ENCODE measurements around the gene TEX52. TPM values are rescaled to one million over a fixed set of nuclear protein-coding genes. Genes with fewer than 3 reads are reported as not detected.

The TEX52 gene
- total RNA-seq, 1 donor from 2014 or later: not detected

GRCh38 chr12:2835691-2836403 lies 21.0 kb downstream of the TEX52 start:
- no peak for DNase-seq (ENCODE audit: low spot score)
- intact Hi-C loops (cut with micrococcal nuclease): no loop called here

GRCh38 chr12:2834581-2835491 lies 22.0 kb downstream of the TEX52 start, which contains the start of gene NRIP2:
NRIP2 (minus strand) TSS chr12:2835035; CDS start chr12:2834983, 52 bp downstream.
- no peaks in the 10 kb centered on the region for H3K9me3 Mint-ChIP-seq
- intact Hi-C loops (cut with micrococcal nuclease): no loop called here
- DNase-seq (ENCODE audit: low spot score): no peak
- peaks cover 22% of the 10 kb centered on the region for H3K36me3 Mint-ChIP-seq (ENCODE audit: low read depth)
- no peak within 1 kb of the TSS for H3K4me3 Mint-ChIP-seq (ENCODE audit: low read depth)
- H3K27ac Mint-ChIP-seq: no peak within 1 kb of the TSS
- peaks cover 2% of the 10 kb centered on the region for H3K4me1 Mint-ChIP-seq (ENCODE audit: low read depth)
- H3K27me3 Mint-ChIP-seq (ENCODE audit: low read depth): no peaks in the 10 kb centered on the region

More at GRCh38 chr12:2835691-2836403, 21.0 kb downstream of the TEX52 start:
- H3K4me3 Mint-ChIP-seq (ENCODE audit: low read depth): no peak overlapping the region
- H3K27me3 Mint-ChIP-seq (ENCODE audit: low read depth): no peaks in the 10 kb centered on the region
- H3K27ac Mint-ChIP-seq: no peak overlapping the region
- H3K36me3 Mint-ChIP-seq (ENCODE audit: low read depth): peaks cover 22% of the 10 kb centered on the region
- peaks cover 2% of the 10 kb centered on the region for H3K4me1 Mint-ChIP-seq (ENCODE audit: low read depth)
- no peaks in the 10 kb centered on the region for H3K9me3 Mint-ChIP-seq

GRCh38 chr12:2833810-2834209 lies 23.0 kb downstream of the TEX52 start:
- intact Hi-C loops (cut with micrococcal nuclease): no loop called here
- no peak for DNase-seq (ENCODE audit: low spot score)
- Mint-ChIP-seq H3K36me3 (ENCODE audit: low read depth) (peaks cover 24% of the 10 kb centered on the region), H3K27me3 (ENCODE audit: low read depth) (no peaks in the 10 kb centered on the region), H3K4me3 (ENCODE audit: low read depth) (no peak overlapping the region), H3K9me3 (no peaks in the 10 kb centered on the region), H3K4me1 (ENCODE audit: low read depth) (no peaks in the 10 kb centered on the region), H3K27ac (no peak overlapping the region)

- no peak for DNase-seq (ENCODE audit: low spot score)
- no peaks in the 10 kb centered on the region for H3K9me3 Mint-ChIP-seq
- H3K36me3 Mint-ChIP-seq (ENCODE audit: low read depth): peaks cover 26% of the 10 kb centered on the region
Observed at GRCh38 chr12:2833327-2833726, 23.5 kb downstream of the TEX52 start.

GRCh38 chr12:2832550-2833127 lies 24.2 kb downstream of the TEX52 start:
- intact Hi-C loops (cut with micrococcal nuclease): no loop called here
- Mint-ChIP-seq H3K27me3 (ENCODE audit: low read depth) (no peaks in the 10 kb centered on the region), H3K4me3 (ENCODE audit: low read depth) (no peak overlapping the region), H3K4me1 (ENCODE audit: low read depth) (no peaks in the 10 kb centered on the region), H3K36me3 (ENCODE audit: low read depth) (peaks cover 25% of the 10 kb centered on the region), H3K27ac (no peak overlapping the region), H3K9me3 (no peaks in the 10 kb centered on the region)
- no peak for DNase-seq (ENCODE audit: low spot score)

More at GRCh38 chr12:2833327-2833726, 23.5 kb downstream of the TEX52 start:
- intact Hi-C loops (cut with micrococcal nuclease): no loop called here
- Mint-ChIP-seq H3K4me1 (ENCODE audit: low read depth) (no peaks in the 10 kb centered on the region), H3K27me3 (ENCODE audit: low read depth) (no peaks in the 10 kb centered on the region), H3K4me3 (ENCODE audit: low read depth) (no peak overlapping the region), H3K27ac (no peak overlapping the region)

- Mint-ChIP-seq H3K9me3 (no peaks in the 10 kb centered on the region), H3K36me3 (ENCODE audit: low read depth) (peaks cover 36% of the 10 kb centered on the region), H3K27ac (no peak overlapping the region), H3K4me3 (ENCODE audit: low read depth) (no peak overlapping the region), H3K4me1 (ENCODE audit: low read depth) (no peaks in the 10 kb centered on the region), H3K27me3 (ENCODE audit: low read depth) (no peaks in the 10 kb centered on the region)
- DNase-seq (ENCODE audit: low spot score): no peak
- intact Hi-C loops (cut with micrococcal nuclease): no loop called here
Observed at GRCh38 chr12:2829275-2829674, 27.6 kb downstream of the TEX52 start.

- H3K36me3 Mint-ChIP-seq (ENCODE audit: low read depth): peaks cover 52% of the 10 kb centered on the region
Observed at GRCh38 chr12:2826721-2827515, 29.9 kb downstream of the TEX52 start.

GRCh38 chr12:2826036-2826435 lies 30.8 kb downstream of the TEX52 start:
- Mint-ChIP-seq H3K4me3 (ENCODE audit: low read depth) (no peak overlapping the region), H3K36me3 (ENCODE audit: low read depth) (peaks cover 54% of the 10 kb centered on the region), H3K9me3 (no peaks in the 10 kb centered on the region), H3K27me3 (ENCODE audit: low read depth) (no peaks in the 10 kb centered on the region), H3K27ac (no peak overlapping the region), H3K4me1 (ENCODE audit: low read depth) (no peaks in the 10 kb centered on the region)
- intact Hi-C loops (cut with micrococcal nuclease): no loop called here
- DNase-seq (ENCODE audit: low spot score): no peak

More at GRCh38 chr12:2826721-2827515, 29.9 kb downstream of the TEX52 start:
- no peak overlapping the region for H3K27ac Mint-ChIP-seq
- H3K4me3 Mint-ChIP-seq (ENCODE audit: low read depth): no peak overlapping the region
- H3K4me1 Mint-ChIP-seq (ENCODE audit: low read depth): no peaks in the 10 kb centered on the region
- H3K27me3 Mint-ChIP-seq (ENCODE audit: low read depth): no peaks in the 10 kb centered on the region
- H3K9me3 Mint-ChIP-seq: no peaks in the 10 kb centered on the region
- DNase-seq (ENCODE audit: low spot score): no peak
- intact Hi-C loops (cut with micrococcal nuclease): no loop called here

GRCh38 chr12:2825132-2825531 lies 31.7 kb downstream of the TEX52 start:
- no peak for DNase-seq (ENCODE audit: low spot score)
- Mint-ChIP-seq H3K36me3 (ENCODE audit: low read depth) (peaks cover 55% of the 10 kb centered on the region), H3K4me3 (ENCODE audit: low read depth) (no peak overlapping the region), H3K27ac (no peak overlapping the region), H3K9me3 (no peaks in the 10 kb centered on the region), H3K27me3 (ENCODE audit: low read depth) (no peaks in the 10 kb centered on the region), H3K4me1 (ENCODE audit: low read depth) (no peaks in the 10 kb centered on the region)
- intact Hi-C loops (cut with micrococcal nuclease): no loop called here

GRCh38 chr12:2824541-2824940 lies 32.3 kb downstream of the TEX52 start:
- intact Hi-C loops (cut with micrococcal nuclease): no loop called here
- H3K4me1 Mint-ChIP-seq (ENCODE audit: low read depth): no peaks in the 10 kb centered on the region
- DNase-seq (ENCODE audit: low spot score): no peak
- H3K27ac Mint-ChIP-seq: no peak overlapping the region
- no peaks in the 10 kb centered on the region for H3K9me3 Mint-ChIP-seq
- peaks cover 61% of the 10 kb centered on the region for H3K36me3 Mint-ChIP-seq (ENCODE audit: low read depth)
- no peaks in the 10 kb centered on the region for H3K27me3 Mint-ChIP-seq (ENCODE audit: low read depth)
- H3K4me3 Mint-ChIP-seq (ENCODE audit: low read depth): no peak overlapping the region

GRCh38 chr12:2823483-2823882 lies 33.4 kb downstream of the TEX52 start:
- no peak for DNase-seq (ENCODE audit: low spot score)
- peaks cover 55% of the 10 kb centered on the region for H3K36me3 Mint-ChIP-seq (ENCODE audit: low read depth)
- H3K9me3 Mint-ChIP-seq: no peaks in the 10 kb centered on the region
- no peak overlapping the region for H3K4me3 Mint-ChIP-seq (ENCODE audit: low read depth)
- no peaks in the 10 kb centered on the region for H3K4me1 Mint-ChIP-seq (ENCODE audit: low read depth)
- H3K27me3 Mint-ChIP-seq (ENCODE audit: low read depth): no peaks in the 10 kb centered on the region
- H3K27ac Mint-ChIP-seq: no peak overlapping the region
- intact Hi-C loops (cut with micrococcal nuclease): no loop called here

- Mint-ChIP-seq H3K4me1 (ENCODE audit: low read depth) (no peaks in the 10 kb centered on the region), H3K36me3 (ENCODE audit: low read depth) (peaks cover 60% of the 10 kb centered on the region), H3K27ac (no peak overlapping the region), H3K9me3 (no peaks in the 10 kb centered on the region), H3K27me3 (ENCODE audit: low read depth) (no peaks in the 10 kb centered on the region), H3K4me3 (ENCODE audit: low read depth) (no peak overlapping the region)
- intact Hi-C loops (cut with micrococcal nuclease): no loop called here
- DNase-seq (ENCODE audit: low spot score): no peak
Observed at GRCh38 chr12:2820432-2820831, 36.4 kb downstream of the TEX52 start.

Data from activated T-helper 2 cell treated with anti-CD3 and anti-CD28 coated beads, Interferon-gamma antibody, Interleukin-2, Interleukin-4, amounts not matched to agents 10 μg/mL and 5 μg/mL and 100 μg/mL, durations not matched to agents 14 hours and 24 hours and 36 hours (primary cell).